Cardiac muscle cell (in vitro differentiated cells and primary cell): ENCODE data around the gene AGPAT3. TPM values are rescaled to one million over a fixed set of nuclear protein-coding genes. Genes with fewer than 3 reads are reported as not detected.

Source experiments
- DNase-seq, 2 donors: peaks; one replicate each; pipeline versions ENCODE4 v3.0.0 to v3.0.0-alpha.2; 2010 to 2017; ENCODE audit warnings: low read depth in 1 of 2, low spot score in 1 of 2
- H3K27ac ChIP-seq: fragments of 200-600 bp; sonication (generic); 2 replicates; pipeline ENCODE4 v1.5.1; 2016
- H3K27me3 ChIP-seq: fragments of 200-600 bp; sonication (generic); 2 replicates; pipeline ENCODE4 v1.6.0; 2016; ENCODE audit warnings: control low read depth
- H3K36me3 ChIP-seq: fragments of 200-600 bp; sonication (generic); 2 replicates; pipeline ENCODE4 v1.5.1; 2016; ENCODE audit warnings: control low read depth
- H3K4me1 ChIP-seq: fragments of 200-600 bp; sonication (generic); 2 replicates; pipeline ENCODE4 v1.8.1; 2017; ENCODE audit warnings: low read depth, mild to moderate bottlenecking, mixed run types
- H3K4me3 ChIP-seq: fragments of 200-600 bp; sonication (generic); 2 replicates; pipeline ENCODE4 v1.5.1; 2016; ENCODE audit warnings: mild to moderate bottlenecking
- H3K9me3 ChIP-seq: fragments of 200-600 bp; sonication (generic); 2 replicates; pipeline ENCODE4 v1.5.1; 2017; ENCODE audit warnings: low read depth, mild to moderate bottlenecking, control low read depth
- polyA plus RNA-seq: library from polyadenylated mRNA; unstranded; fragments of >200 nt; fragmentation: Nextera tagmentation; extraction: Ambion mirVana; gene quantifications from 2 replicates; pipeline ENCODE4 v1.2.1, GENCODE V29; 2016
- total RNA-seq: library from RNA; depleted of rRNA; stranded (reverse); fragments of >200 nt; gene quantifications from 2 replicates; pipeline ENCODE4 v1.2.3, GENCODE V29; 2016
- TF ChIP-seq, protein P1 (sequence below): IDR thresholded peaks from 2 replicates; pipeline ENCODE4 v1.5.1; 2012; ENCODE audit warnings: low read depth, mild to moderate bottlenecking, low read length

AGPAT3 gene
- total and polyA plus RNA-seq, 2 experiments from 2014 or later, result 12.4 to 23.6 TPM

GRCh38 chr21:44000360-44000759, 135.3 kb downstream of the AGPAT3 start:
- TF ChIP-seq, protein P1, sequence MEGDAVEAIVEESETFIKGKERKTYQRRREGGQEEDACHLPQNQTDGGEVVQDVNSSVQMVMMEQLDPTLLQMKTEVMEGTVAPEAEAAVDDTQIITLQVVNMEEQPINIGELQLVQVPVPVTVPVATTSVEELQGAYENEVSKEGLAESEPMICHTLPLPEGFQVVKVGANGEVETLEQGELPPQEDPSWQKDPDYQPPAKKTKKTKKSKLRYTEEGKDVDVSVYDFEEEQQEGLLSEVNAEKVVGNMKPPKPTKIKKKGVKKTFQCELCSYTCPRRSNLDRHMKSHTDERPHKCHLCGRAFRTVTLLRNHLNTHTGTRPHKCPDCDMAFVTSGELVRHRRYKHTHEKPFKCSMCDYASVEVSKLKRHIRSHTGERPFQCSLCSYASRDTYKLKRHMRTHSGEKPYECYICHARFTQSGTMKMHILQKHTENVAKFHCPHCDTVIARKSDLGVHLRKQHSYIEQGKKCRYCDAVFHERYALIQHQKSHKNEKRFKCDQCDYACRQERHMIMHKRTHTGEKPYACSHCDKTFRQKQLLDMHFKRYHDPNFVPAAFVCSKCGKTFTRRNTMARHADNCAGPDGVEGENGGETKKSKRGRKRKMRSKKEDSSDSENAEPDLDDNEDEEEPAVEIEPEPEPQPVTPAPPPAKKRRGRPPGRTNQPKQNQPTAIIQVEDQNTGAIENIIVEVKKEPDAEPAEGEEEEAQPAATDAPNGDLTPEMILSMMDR, result no peak
- DNase-seq, result no peak
- no peaks in the 10 kb centered on the region for H3K9me3 ChIP-seq
- H3K4me3 ChIP-seq, result no peak overlapping the region
- H3K36me3 ChIP-seq, result no peaks in the 10 kb centered on the region
- no peaks in the 10 kb centered on the region for H3K4me1 ChIP-seq
- H3K27me3 ChIP-seq, result no peaks in the 10 kb centered on the region
- H3K27ac ChIP-seq, result no peak overlapping the region

- TF ChIP-seq, protein P1, result no peak
- H3K27ac ChIP-seq, result no peak overlapping the region
- H3K4me1 ChIP-seq, result no peaks in the 10 kb centered on the region
- no peak for DNase-seq
- H3K9me3 ChIP-seq, result no peaks in the 10 kb centered on the region
- H3K27me3 ChIP-seq, result no peaks in the 10 kb centered on the region
- H3K36me3 ChIP-seq, result no peaks in the 10 kb centered on the region
- H3K4me3 ChIP-seq, result no peak overlapping the region
These were observed 137.5 kb downstream of the AGPAT3 start for GRCh38 chr21:44002511-44002910.

- H3K4me3 ChIP-seq, result no peak overlapping the region
- H3K4me1 ChIP-seq, result no peaks in the 10 kb centered on the region
- TF ChIP-seq, protein P1, result no peak
These were observed 138.4 kb downstream of the AGPAT3 start for GRCh38 chr21:44003307-44003966.

GRCh38 chr21:44005071-44005470, 140.0 kb downstream of the AGPAT3 start:
- TF ChIP-seq, protein P1, result no peak
- Histone ChIP-seq H3K9me3 (no peaks in the 10 kb centered on the region), H3K36me3 (no peaks in the 10 kb centered on the region), H3K27ac (no peak overlapping the region), H3K27me3 (no peaks in the 10 kb centered on the region), H3K4me3 (no peak overlapping the region), H3K4me1 (no peaks in the 10 kb centered on the region)
- no peak for DNase-seq

More at GRCh38 chr21:44003307-44003966, 138.4 kb downstream of the AGPAT3 start:
- no peaks in the 10 kb centered on the region for H3K9me3 ChIP-seq
- no peaks in the 10 kb centered on the region for H3K27me3 ChIP-seq
- no peak overlapping the region for H3K27ac ChIP-seq
- H3K36me3 ChIP-seq, result no peaks in the 10 kb centered on the region
- no peak for DNase-seq

DNA sequence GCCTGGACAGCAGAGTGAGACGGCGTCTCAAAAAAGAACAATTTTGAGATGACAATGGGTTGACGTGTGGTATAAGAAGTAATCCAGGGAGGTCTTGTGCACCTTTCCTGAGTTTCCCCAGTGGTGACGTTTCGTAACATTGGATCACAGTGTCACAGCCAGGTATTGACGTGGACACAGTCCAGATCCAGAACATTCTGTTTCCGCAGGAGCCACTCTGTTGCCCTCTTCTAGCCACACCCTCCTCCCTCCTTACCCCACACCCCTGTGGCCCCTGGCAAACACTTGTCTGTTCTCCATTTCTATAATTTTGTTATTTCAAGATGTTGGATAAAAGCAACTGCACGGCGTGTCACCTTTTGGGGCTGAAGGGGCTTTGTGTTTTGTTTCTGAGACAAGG, 140.6 kb downstream of the AGPAT3 start:
- Histone ChIP-seq H3K9me3 (no peaks in the 10 kb centered on the region), H3K27me3 (no peaks in the 10 kb centered on the region), H3K4me3 (no peak overlapping the region), H3K4me1 (no peaks in the 10 kb centered on the region), H3K36me3 (no peaks in the 10 kb centered on the region), H3K27ac (no peak overlapping the region)
- no peak for DNase-seq
- TF ChIP-seq, protein P1, result no peak
